Loucy (cell line): ENCODE results near the gene TCN2.

Experiments used
- H2AFZ ChIP-seq: fragments of 200-600 bp; sonication (generic); 2 replicates; pipeline ENCODE4 v1.6.0; 2016; ENCODE audit warnings: antibody characterized with exemption, mild to moderate bottlenecking, low read length, moderate library complexity
- H3F3A ChIP-seq: fragments of 200-600 bp; 2 replicates; pipeline ENCODE4 v1.6.0; 2016; ENCODE audit warnings: antibody characterized with exemption, low read depth, mild to moderate bottlenecking
- H3K27me3 ChIP-seq: fragments of 200-600 bp; sonication (generic); 2 replicates; pipeline ENCODE4 v1.6.1; 2014; ENCODE audit warnings: low read length, mild to moderate bottlenecking; ENCODE audit not compliant: insufficient read depth, poor library complexity, severe bottlenecking
- H3K36me3 ChIP-seq: fragments of 200-600 bp; sonication (generic); 2 replicates; pipeline ENCODE4 v1.6.1; 2016; ENCODE audit warnings: low read length; ENCODE audit not compliant: insufficient read depth
- H3K4me1 ChIP-seq: fragments of 200-600 bp; sonication (generic); 2 replicates; pipeline ENCODE4 v1.5.1; 2014; ENCODE audit warnings: low read length, mild to moderate bottlenecking; ENCODE audit not compliant: insufficient read depth, poor library complexity, severe bottlenecking
- H3K4me2 ChIP-seq: fragments of 200-600 bp; sonication (generic); 2 replicates; pipeline ENCODE4 v1.6.0; 2014; ENCODE audit warnings: antibody characterized with exemption, low read length, low read depth, mild to moderate bottlenecking; ENCODE audit not compliant: poor library complexity, severe bottlenecking
- H3K4me3 ChIP-seq: fragments of 200-600 bp; sonication (generic); 2 replicates; pipeline ENCODE4 v1.5.1; 2014; ENCODE audit warnings: low read length, mild to moderate bottlenecking, mixed read lengths; ENCODE audit not compliant: poor library complexity, severe bottlenecking
- H3K79me2 ChIP-seq: fragments of 200-600 bp; sonication (generic); 2 replicates; pipeline ENCODE4 v1.6.1; 2014; ENCODE audit warnings: low read length; ENCODE audit not compliant: insufficient read depth
- H3K9ac ChIP-seq: fragments of 200-600 bp; sonication (generic); 2 replicates; pipeline ENCODE4 v1.6.0; 2014; ENCODE audit warnings: mild to moderate bottlenecking, low read depth, low read length, moderate library complexity; ENCODE audit not compliant: poor library complexity, severe bottlenecking
- H3K9me2 ChIP-seq: fragments of 200-600 bp; sonication (generic); replicated peaks from 2 replicates; pipeline ENCODE4 v1.6.1; 2016; ENCODE audit warnings: low read depth, low read length, mixed read lengths
- H3K9me3 ChIP-seq: fragments of 200-600 bp; sonication (generic); 2 replicates; pipeline ENCODE4 v1.6.1; 2014; ENCODE audit warnings: mild to moderate bottlenecking, antibody characterized with exemption, low read length, low read depth; ENCODE audit not compliant: insufficient read depth
- H4K20me1 ChIP-seq: fragments of 200-600 bp; sonication (generic); 2 replicates; pipeline ENCODE4 v1.6.0; 2014; ENCODE audit warnings: antibody characterized with exemption, low read length, mild to moderate bottlenecking; ENCODE audit not compliant: insufficient read depth, poor library complexity, severe bottlenecking
- EZH2phosphoT487 ChIP-seq: fragments of 200-600 bp; IDR thresholded peaks from 2 replicates; pipeline ENCODE4 v1.6.1; 2018; ENCODE audit warnings: antibody characterized with exemption, mild to moderate bottlenecking, moderate library complexity, borderline replicate concordance
- TF ChIP-seq, protein P1 (sequence below): fragments of 200-600 bp; sonication (generic); conservative IDR thresholded peaks from 2 replicates; pipeline ENCODE4 v1.5.1; 2014; ENCODE audit warnings: mild to moderate bottlenecking, antibody characterized with exemption, low read length

TCN2 gene

DNA sequence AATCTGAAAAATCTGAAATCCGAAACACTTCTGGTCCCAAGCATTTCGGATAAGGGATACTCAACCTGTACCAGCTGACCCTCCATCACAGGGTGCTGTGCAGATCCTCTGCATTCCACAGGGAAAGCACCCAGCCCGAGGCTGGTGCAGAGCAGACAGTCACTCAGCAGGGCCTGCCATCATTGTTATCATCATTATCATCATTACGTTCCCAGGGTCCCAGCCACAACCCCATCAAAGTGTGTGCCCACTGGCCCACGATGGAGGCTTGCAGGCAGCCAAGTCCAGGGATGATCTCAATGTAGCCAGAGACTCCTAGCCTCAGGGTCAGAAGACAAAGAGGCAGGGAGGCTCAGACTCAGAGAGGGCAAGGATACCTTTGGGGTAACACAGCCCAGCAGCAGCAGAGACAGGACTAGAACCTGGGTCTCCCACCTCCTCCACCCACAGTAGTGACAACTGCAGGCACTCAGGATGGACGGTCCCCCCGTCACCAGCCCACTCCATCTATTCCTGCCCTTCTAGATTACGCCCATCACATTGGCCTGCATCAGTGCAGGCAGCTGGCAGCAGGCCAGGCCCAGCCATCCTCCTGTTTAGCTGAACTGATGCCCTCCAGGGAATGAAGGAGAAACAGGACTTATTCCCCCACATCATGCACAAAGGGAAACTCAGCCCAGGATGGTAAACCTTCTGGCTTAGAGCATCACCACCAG is 42.8 kb upstream of the TCN2 start:
- H3K9me3 ChIP-seq = no peaks in the 10 kb centered on the region
- H3K4me1 ChIP-seq = no peaks in the 10 kb centered on the region
- no peaks in the 10 kb centered on the region for H3K79me2 ChIP-seq
- no peak overlapping the region for H3K9ac ChIP-seq
- H3K36me3 ChIP-seq = no peaks in the 10 kb centered on the region
- TF ChIP-seq, protein P1, sequence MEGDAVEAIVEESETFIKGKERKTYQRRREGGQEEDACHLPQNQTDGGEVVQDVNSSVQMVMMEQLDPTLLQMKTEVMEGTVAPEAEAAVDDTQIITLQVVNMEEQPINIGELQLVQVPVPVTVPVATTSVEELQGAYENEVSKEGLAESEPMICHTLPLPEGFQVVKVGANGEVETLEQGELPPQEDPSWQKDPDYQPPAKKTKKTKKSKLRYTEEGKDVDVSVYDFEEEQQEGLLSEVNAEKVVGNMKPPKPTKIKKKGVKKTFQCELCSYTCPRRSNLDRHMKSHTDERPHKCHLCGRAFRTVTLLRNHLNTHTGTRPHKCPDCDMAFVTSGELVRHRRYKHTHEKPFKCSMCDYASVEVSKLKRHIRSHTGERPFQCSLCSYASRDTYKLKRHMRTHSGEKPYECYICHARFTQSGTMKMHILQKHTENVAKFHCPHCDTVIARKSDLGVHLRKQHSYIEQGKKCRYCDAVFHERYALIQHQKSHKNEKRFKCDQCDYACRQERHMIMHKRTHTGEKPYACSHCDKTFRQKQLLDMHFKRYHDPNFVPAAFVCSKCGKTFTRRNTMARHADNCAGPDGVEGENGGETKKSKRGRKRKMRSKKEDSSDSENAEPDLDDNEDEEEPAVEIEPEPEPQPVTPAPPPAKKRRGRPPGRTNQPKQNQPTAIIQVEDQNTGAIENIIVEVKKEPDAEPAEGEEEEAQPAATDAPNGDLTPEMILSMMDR = no peak
- no peak for TF ChIP-seq EZH2phosphoT487
- H3K4me3 ChIP-seq = no peak overlapping the region
- no peaks in the 10 kb centered on the region for H4K20me1 ChIP-seq
- H3K4me2 ChIP-seq = no peak overlapping the region
- H3F3A ChIP-seq = no peaks in the 10 kb centered on the region
- H2AFZ ChIP-seq = no peak overlapping the region
- H3K9me2 ChIP-seq = no peaks in the 10 kb centered on the region
- H3K27me3 ChIP-seq = no peaks in the 10 kb centered on the region

DNA sequence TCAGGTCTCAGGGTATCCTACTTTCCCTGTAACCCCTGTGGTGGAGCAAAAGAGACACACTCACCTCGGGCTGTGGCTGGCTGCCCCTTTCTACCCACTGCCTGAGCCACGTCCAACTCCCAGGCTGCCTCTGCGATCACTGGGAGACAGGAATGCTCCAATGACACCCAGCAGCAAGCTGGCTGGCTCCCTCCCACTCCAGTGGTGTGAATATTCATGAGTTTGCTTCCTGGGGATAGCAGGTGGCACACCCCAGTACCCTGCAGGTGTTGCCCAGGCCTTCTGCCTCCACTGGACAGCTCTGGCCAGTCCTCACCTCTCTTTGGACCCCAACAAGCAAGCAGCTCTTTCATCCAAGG is 42.2 kb upstream of the TCN2 start:
- no peaks in the 10 kb centered on the region for H3K27me3 ChIP-seq
- H3F3A ChIP-seq = no peaks in the 10 kb centered on the region
- H4K20me1 ChIP-seq = no peaks in the 10 kb centered on the region
- H2AFZ ChIP-seq = no peak overlapping the region
- H3K4me1 ChIP-seq = no peaks in the 10 kb centered on the region
- no peak overlapping the region for H3K4me3 ChIP-seq
- no peak overlapping the region for H3K4me2 ChIP-seq
- H3K9ac ChIP-seq = no peak overlapping the region
- H3K79me2 ChIP-seq = no peaks in the 10 kb centered on the region
- no peaks in the 10 kb centered on the region for H3K36me3 ChIP-seq
- H3K9me3 ChIP-seq = no peaks in the 10 kb centered on the region
- TF ChIP-seq, protein P1 = no peak
- no peak for TF ChIP-seq EZH2phosphoT487
- H3K9me2 ChIP-seq = no peaks in the 10 kb centered on the region

DNA sequence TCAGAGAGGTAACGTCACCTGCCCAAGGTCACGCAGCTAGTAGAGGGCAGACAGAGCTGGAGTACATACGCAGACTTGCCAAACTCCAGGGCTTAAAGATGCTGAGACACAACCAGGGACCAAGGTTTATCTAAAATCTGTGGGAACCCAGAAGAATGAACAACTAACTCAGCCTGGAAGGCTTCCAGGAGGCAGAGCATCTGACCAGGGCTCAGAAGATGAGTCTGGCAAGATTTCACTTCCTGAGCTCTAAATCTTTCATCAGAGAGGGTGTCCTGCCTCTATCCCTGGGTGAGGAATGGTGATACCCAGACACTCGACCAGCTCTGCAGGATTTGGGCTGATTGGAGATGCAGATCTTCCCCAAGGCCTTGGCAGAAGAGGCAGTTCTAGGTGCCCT is 41.6 kb upstream of the TCN2 start:
- TF ChIP-seq, protein P1 = no peak
- no peak for TF ChIP-seq EZH2phosphoT487
- no peaks in the 10 kb centered on the region for H3K9me3 ChIP-seq
- no peaks in the 10 kb centered on the region for H3K9me2 ChIP-seq
- no peaks in the 10 kb centered on the region for H4K20me1 ChIP-seq
- no peak overlapping the region for H3K9ac ChIP-seq
- no peaks in the 10 kb centered on the region for H3K4me1 ChIP-seq
- H2AFZ ChIP-seq = no peak overlapping the region
- H3K27me3 ChIP-seq = no peaks in the 10 kb centered on the region
- H3F3A ChIP-seq = no peaks in the 10 kb centered on the region
- no peaks in the 10 kb centered on the region for H3K79me2 ChIP-seq
- H3K4me2 ChIP-seq = no peak overlapping the region
- H3K4me3 ChIP-seq = no peak overlapping the region
- no peaks in the 10 kb centered on the region for H3K36me3 ChIP-seq
